Measurements from ENCODE around the gene RASAL1. TPM values are rescaled to one million over a fixed set of nuclear protein-coding genes. Genes with fewer than 3 reads are reported as not detected.

Gene RASAL1
- total RNA-seq, 1 donor from 2014 or later = 0.41 TPM

GRCh38 chr12:113109872-113110599 is 25.5 kb downstream of the RASAL1 start:
- Histone ChIP-seq H3K27ac (no peak overlapping the region), H3K36me3 (no peaks in the 10 kb centered on the region), H3K4me3 (no peak overlapping the region), H3K4me1 (no peaks in the 10 kb centered on the region), H3K27me3 (ENCODE audit: low read depth) (peaks cover 10% of the 10 kb centered on the region), H3K9me3 (no peaks in the 10 kb centered on the region)
- intact Hi-C loops (cut with DNase I) = no loop called here
- TF ChIP-seq CTCF (IDR thresholded peaks at IDR 0.05) = no peak
- ATAC-seq = no peak
- no peak for DNase-seq

- Histone ChIP-seq H3K4me1 (no peaks in the 10 kb centered on the region), H3K9me3 (no peaks in the 10 kb centered on the region), H3K27me3 (ENCODE audit: low read depth) (peaks cover 11% of the 10 kb centered on the region), H3K27ac (no peak overlapping the region), H3K36me3 (no peaks in the 10 kb centered on the region), H3K4me3 (no peak overlapping the region)
- DNase-seq (no peak), ATAC-seq (no peak)
- intact Hi-C loops (cut with DNase I) = no loop called here
- no peak for TF ChIP-seq CTCF (IDR thresholded peaks at IDR 0.05)
Measured at GRCh38 chr12:113109360-113109759, 26.2 kb downstream of the RASAL1 start.

- TF ChIP-seq CTCF (IDR thresholded peaks at IDR 0.05) = no peak
- no peak overlapping the region for H3K4me3 ChIP-seq
- DNase-seq = no peak
- intact Hi-C loops (cut with DNase I) = no loop called here
- H3K27ac ChIP-seq = no peak overlapping the region
- ATAC-seq = no peak
- H3K36me3 ChIP-seq = no peaks in the 10 kb centered on the region
- peaks cover 22% of the 10 kb centered on the region for H3K27me3 ChIP-seq (ENCODE audit: low read depth)
- no peaks in the 10 kb centered on the region for H3K4me1 ChIP-seq
- no peaks in the 10 kb centered on the region for H3K9me3 ChIP-seq
Measured at GRCh38 chr12:113108308-113108707, 27.3 kb downstream of the RASAL1 start.

- H3K36me3 ChIP-seq = no peaks in the 10 kb centered on the region
- no peak overlapping the region for H3K27ac ChIP-seq
- intact Hi-C loops (cut with DNase I) = no loop called here
- peaks cover 23% of the 10 kb centered on the region for H3K27me3 ChIP-seq (ENCODE audit: low read depth)
- no peaks in the 10 kb centered on the region for H3K9me3 ChIP-seq
- ATAC-seq = no peak
- DNase-seq = no peak
- no peaks in the 10 kb centered on the region for H3K4me1 ChIP-seq
- no peak overlapping the region for H3K4me3 ChIP-seq
- TF ChIP-seq CTCF (IDR thresholded peaks at IDR 0.05) = no peak
Measured at GRCh38 chr12:113106361-113106760, 29.2 kb downstream of the RASAL1 start.

GRCh38 chr12:113105606-113106271 is 29.8 kb downstream of the RASAL1 start:
- ATAC-seq = no peak
- TF ChIP-seq CTCF (IDR thresholded peaks at IDR 0.05) = no peak
- H3K4me3 ChIP-seq = no peak overlapping the region
- H3K9me3 ChIP-seq = no peaks in the 10 kb centered on the region
- H3K27me3 ChIP-seq (ENCODE audit: low read depth) = peaks cover 26% of the 10 kb centered on the region
- H3K36me3 ChIP-seq = no peaks in the 10 kb centered on the region
- H3K4me1 ChIP-seq = no peaks in the 10 kb centered on the region
- no peak overlapping the region for H3K27ac ChIP-seq
- DNase-seq = no peak
- intact Hi-C loops (cut with DNase I) = no loop called here
